Subcutaneous abdominal adipose tissue (tissue), 5 donors: ENCODE data around the gene NOL4L.
A peak's percentile ranks its signal among the peaks of the same experiment; 100 is the strongest.

ENCODE experiments used
- H3K27ac ChIP-seq: one replicate; pipeline ENCODE4 v1.7.0; 2013; ENCODE audit warnings: low read depth, mild to moderate bottlenecking, inconsistent platforms, low read length, moderate library complexity
- H3K27me3 ChIP-seq, 5 donors: one replicate each; pipeline ENCODE4 v1.7.0; 2013; ENCODE audit warnings: low read length in 5 of 5, inconsistent platforms in 1 of 5; ENCODE audit not compliant: control insufficient read depth in 5 of 5, insufficient read depth in 4 of 5
- H3K36me3 ChIP-seq, 5 donors: one replicate each; pipeline ENCODE4 v1.7.0; 2013; ENCODE audit warnings: low read length in 5 of 5; ENCODE audit not compliant: control insufficient read depth in 5 of 5, insufficient read depth in 5 of 5
- H3K4me1 ChIP-seq, 5 donors: one replicate each; pipeline ENCODE4 v1.7.0; 2013; ENCODE audit warnings: low read length in 5 of 5, mild to moderate bottlenecking in 3 of 5, moderate library complexity in 1 of 5; ENCODE audit not compliant: control insufficient read depth in 5 of 5, insufficient read depth in 5 of 5
- H3K4me3 ChIP-seq, 5 donors: one replicate each; pipeline ENCODE4 v1.7.0; 2013; ENCODE audit warnings: low read length in 5 of 5, low read depth in 1 of 5
- H3K9ac ChIP-seq, 5 donors: one replicate each; pipeline ENCODE4 v1.7.0; 2013; ENCODE audit warnings: low read length in 5 of 5, mild to moderate bottlenecking in 4 of 5, moderate library complexity in 3 of 5
- H3K9me3 ChIP-seq, 5 donors: one replicate each; pipeline ENCODE4 v1.7.0; 2013; ENCODE audit warnings: low read length in 5 of 5; ENCODE audit not compliant: control insufficient read depth in 5 of 5
- donor health status: healthy.
- donor health status: healthy.
- donor health status: healthy.
- donor health status: healthy.
- donor health status: healthy.

NOL4L gene

DNA sequence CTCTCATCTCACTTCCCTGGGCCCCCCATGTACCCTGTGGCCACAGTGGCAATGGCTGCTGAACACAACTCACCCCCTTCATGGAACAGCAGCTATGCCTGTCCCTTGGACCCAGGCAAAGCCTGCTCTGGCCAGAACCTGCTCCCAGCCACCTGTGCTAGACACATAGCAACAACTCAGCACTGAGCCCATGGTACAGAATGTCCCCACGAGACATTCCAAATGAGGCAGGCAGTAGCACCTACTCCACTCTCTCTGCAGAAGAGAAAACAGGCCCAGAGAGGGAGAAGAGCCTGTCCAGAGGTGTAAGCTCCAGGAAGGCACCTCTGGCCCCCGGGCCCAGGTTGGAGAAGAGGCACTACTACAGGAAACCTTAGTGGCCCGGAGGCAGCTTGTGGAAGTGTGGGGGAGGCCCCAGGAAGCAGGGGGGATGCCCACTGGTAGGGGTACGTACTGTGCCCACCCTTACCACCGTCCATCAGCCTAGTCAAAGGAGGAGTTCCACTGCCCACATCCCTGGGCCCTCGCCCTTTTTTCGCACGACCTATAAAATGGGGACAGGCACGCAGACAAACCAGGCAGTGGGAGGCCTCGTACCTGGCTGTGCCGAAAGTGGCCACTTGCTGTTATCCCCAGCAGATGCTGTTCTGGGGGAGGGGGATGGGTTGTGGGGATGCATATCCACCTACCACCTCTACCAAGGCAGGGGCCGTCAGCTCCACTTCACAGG lies 129.8 kb downstream of the NOL4L start:
- H3K9ac ChIP-seq, result no peak overlapping the region
- peaks cover 2 to 49% (median 33%) of the 10 kb centered on the region in 5 donors for H3K4me1 ChIP-seq
- no peak overlapping the region for H3K27ac ChIP-seq

DNA sequence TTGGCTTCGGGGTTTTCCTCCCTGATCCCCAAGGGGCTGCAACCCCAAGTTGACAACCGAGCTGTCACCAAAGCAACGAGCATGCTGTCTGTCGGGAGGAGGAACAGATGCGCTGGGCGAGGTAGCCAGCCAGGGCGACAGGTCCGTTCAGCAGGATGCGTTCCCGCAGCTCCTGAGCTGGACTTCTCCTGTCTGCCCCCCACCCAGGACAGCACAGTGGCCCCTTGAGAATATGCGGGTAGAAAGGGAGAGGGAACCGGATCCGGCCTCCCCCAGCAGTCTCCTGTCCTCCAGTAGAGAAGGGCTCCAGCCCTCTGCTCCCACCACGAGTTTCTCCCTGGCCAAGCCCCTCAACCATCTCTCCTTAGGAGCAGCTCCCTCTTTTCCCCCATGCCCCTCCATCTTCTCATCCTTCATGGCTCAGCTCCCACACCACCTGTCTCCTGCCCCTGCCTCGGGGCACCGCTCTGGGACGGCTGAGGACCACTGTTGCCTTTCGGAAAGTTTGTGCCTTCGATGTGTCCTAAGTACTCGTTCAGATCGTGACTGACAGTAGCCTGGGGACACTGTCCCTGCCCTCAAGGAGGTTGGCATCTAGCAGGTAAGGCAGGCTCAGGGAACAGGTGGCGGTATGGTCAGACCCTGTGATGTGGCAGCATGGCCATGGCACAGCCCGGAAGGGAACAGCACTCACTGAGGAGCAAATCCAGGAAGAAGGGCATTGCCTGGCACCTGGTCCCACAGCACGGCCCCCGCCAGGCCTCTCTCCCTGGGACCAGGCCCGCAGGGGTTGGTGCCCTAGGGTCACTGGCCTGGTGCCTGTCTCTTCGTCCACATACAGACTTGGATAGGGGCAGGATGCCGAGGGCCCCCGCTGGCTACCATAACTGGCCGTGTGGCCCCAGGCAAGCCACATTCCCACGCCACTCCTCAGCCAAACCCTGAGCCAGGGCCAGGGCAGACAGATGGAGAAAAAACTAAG lies 130.7 kb downstream of the NOL4L start:
- H3K27ac ChIP-seq, result no peak overlapping the region

More for the DNA sequence above, 129.8 kb downstream of the NOL4L start:
- peaks cover 0 to 66% (median 53%) of the 10 kb centered on the region in 5 donors for H3K36me3 ChIP-seq
- no peak overlapping the region for H3K4me3 ChIP-seq
- no peaks in the 10 kb centered on the region for H3K9me3 ChIP-seq
- no peaks in the 10 kb centered on the region for H3K27me3 ChIP-seq

DNA sequence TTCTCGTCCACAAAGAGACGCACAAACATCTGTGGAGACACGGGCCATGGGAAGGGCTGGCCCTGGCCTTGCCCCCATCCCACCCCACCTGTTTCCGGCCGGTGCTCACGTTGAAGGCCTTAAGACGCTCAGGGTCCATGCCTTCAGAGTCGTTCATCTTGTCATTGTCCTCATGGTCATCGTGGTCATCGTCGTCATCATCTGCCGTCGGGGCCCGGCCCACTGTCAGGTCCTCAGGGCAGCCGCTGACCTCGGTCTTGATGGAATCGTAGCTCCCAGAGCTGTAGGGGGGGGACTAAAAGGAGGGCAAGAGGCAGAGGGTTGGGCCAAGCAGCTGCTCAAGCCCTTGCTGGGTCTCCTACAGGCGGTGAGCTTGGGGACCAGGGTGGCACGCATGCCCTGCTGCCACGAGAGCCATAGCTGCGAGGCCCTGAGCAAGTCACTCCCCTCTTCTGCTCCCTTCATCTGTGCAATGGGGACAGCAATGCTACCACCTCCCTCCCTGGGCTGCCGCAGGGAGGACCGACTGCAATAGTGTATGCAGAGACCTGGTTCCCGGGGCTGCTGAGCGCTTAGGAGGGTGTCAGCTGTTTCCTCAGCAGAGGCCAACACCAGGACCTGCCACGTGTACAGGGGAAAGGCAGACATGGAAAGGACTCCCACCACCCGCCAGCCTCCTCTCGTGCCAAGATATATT lies 131.5 kb downstream of the NOL4L start:
- no peak overlapping the region for H3K27ac ChIP-seq
- H3K9ac ChIP-seq, result no peak overlapping the region
- H3K27me3 ChIP-seq, result no peaks in the 10 kb centered on the region
- peaks cover 0 to 77% (median 54%) of the 10 kb centered on the region in 5 donors for H3K36me3 ChIP-seq
- peaks cover 5 to 63% (median 43%) of the 10 kb centered on the region in 5 donors for H3K4me1 ChIP-seq
- no peaks in the 10 kb centered on the region for H3K9me3 ChIP-seq
- no peak overlapping the region for H3K4me3 ChIP-seq

More for the DNA sequence above, 130.7 kb downstream of the NOL4L start:
- H3K4me3 ChIP-seq, result no peak overlapping the region
- peaks cover 4 to 58% (median 39%) of the 10 kb centered on the region in 5 donors for H3K4me1 ChIP-seq
- H3K9me3 ChIP-seq, result no peaks in the 10 kb centered on the region
- H3K27me3 ChIP-seq, result no peaks in the 10 kb centered on the region
- no peak overlapping the region for H3K9ac ChIP-seq
- peaks cover 0 to 69% (median 54%) of the 10 kb centered on the region in 5 donors for H3K36me3 ChIP-seq

DNA sequence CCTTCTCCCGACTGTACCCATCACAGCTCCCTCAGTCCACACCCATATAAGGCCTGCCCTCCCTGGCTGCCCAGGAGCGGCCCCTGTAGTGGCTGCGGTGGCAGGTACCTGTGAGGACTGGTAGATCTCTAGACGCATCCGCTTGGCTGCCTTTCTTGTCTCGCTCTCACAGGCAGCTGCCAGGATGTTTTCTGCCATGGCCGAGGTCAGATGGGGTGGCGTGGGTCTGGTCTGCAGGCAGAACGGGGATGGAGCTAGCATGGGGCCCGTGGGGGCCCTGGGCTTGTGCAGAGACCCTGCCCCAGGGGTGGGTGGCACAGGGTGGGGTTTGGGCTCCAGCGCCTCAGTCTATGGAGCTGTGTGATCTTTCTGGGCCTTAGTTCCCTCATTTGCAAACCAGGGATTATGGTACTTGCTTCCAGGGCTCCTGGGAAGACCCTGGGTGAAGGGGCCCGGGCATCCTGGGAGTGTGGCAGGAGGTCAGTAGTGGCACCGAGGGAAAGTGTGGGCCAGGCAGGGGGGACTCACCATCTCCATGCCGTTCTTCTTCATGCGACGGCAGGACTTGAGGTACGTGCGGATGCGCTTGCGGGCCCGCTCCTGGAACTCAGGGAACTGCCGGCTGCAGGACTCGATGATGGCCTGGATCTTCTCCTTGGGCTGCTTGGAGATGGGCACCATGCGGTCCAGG lies 132.2 kb downstream of the NOL4L start:
- Histone ChIP-seq H3K36me3 (peaks cover 0 to 81% (median 59%) of the 10 kb centered on the region in 5 donors), H3K27me3 (no peaks in the 10 kb centered on the region), H3K4me3 (no peak overlapping the region), H3K27ac (no peak overlapping the region), H3K9ac (no peak overlapping the region), H3K4me1 (peaks cover 8 to 63% (median 46%) of the 10 kb centered on the region in 5 donors), H3K9me3 (no peaks in the 10 kb centered on the region)

DNA sequence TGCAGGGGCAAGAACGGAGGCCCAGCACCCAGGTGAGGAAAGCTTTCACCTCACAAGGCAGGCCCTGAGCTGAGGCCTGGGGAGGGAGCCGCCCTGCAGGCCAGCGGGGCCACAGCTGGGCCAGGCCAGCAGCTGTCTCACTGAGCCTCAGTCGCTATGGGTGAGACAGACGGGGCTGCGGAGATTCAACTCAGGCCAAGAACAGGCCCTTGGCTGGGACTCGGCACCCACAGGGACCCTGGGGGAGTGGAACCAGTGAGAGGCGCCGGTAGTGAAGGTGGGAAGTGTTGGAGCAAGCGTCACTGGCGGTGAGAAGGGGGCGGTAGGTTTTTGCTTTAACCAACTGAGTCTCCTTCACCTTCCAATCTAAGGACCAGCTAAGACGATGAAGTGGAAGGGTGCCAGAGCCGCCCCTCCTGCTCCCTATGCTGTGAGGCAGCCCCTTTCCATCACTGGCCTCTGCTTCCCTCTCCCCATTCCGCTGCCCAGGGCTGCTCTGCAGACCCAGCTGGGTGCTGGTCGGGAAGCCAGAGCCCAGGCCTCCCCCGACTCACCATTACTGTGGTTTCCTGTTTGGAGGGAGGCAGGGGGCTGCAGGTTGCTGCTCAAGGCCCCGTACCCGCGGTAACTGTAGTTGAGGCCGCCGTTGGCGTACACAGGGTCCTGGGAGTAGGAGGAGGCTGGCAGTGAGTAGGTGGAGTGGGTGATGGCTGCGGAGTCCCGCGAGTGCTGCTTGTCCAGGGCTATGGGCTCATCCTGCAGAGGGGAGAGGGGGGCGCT lies 133.3 kb downstream of the NOL4L start:
- Histone ChIP-seq H3K4me1 (peaks cover 7 to 58% (median 42%) of the 10 kb centered on the region in 5 donors), H3K4me3 (no peak overlapping the region), H3K9ac (peak overlapping the region in 1 of 5 donors; percentile 8), H3K27ac (no peak overlapping the region), H3K9me3 (no peaks in the 10 kb centered on the region), H3K36me3 (peaks cover 0 to 91% (median 65%) of the 10 kb centered on the region in 5 donors), H3K27me3 (no peaks in the 10 kb centered on the region)

DNA sequence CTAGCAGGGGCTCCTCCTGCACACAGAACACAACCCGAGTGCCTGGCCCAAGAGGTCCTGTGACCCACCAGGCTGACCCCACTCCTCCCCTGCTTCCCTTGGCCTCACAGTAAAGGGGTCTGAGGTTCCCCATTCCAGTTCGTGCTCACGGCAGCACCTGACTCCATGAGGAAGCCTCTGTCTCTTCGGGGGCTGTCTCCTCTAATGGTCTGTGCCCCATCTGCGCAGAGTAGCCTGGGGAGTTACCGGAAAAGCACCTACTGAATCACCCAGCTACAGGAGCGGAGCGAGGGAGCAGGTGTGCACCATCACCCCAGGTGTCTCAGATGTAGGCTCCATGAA lies 133.8 kb downstream of the NOL4L start:
- H3K9ac ChIP-seq, result no peak overlapping the region
- H3K9me3 ChIP-seq, result no peaks in the 10 kb centered on the region
- H3K4me3 ChIP-seq, result no peak overlapping the region
- no peak overlapping the region for H3K27ac ChIP-seq
- H3K36me3 ChIP-seq, result peaks cover 0 to 97% (median 70%) of the 10 kb centered on the region in 5 donors
- H3K4me1 ChIP-seq, result peaks cover 10 to 58% (median 38%) of the 10 kb centered on the region in 5 donors
- no peaks in the 10 kb centered on the region for H3K27me3 ChIP-seq

DNA sequence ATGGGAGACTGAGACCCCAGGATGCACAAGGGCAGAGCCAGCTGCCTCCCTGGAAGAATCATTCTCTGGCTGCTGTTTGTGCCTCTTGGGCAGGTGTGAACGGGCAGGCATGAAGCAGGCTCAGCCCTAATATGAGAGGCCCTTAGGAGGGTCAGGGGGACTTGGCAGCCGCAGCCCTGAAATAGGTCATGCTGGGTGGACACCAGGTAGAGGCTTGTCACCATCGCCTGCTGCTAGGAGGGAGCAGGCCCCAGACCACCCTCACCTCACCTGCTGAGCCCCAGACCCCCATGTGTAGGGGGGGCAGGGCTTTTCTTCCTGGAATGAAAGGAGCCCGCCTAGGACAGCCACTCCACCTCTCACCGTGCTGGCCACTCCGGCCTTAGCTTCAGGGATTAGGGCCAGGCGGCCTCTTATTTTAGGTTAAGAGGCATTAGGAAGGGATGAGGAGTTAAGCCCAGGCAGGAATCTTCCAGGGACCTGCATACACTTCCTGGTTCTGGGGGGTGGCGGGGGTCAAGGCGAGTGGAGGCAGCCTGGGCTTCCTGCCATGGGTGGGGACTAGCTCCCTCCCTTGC lies 134.6 kb downstream of the NOL4L start:
- no peaks in the 10 kb centered on the region for H3K27me3 ChIP-seq
- H3K4me1 ChIP-seq, result peaks cover 12 to 65% (median 45%) of the 10 kb centered on the region in 5 donors
- H3K4me3 ChIP-seq, result no peak overlapping the region
- H3K9ac ChIP-seq, result no peak overlapping the region
- H3K36me3 ChIP-seq, result peaks cover 0 to 95% (median 67%) of the 10 kb centered on the region in 5 donors
- no peak overlapping the region for H3K27ac ChIP-seq
- no peaks in the 10 kb centered on the region for H3K9me3 ChIP-seq

DNA sequence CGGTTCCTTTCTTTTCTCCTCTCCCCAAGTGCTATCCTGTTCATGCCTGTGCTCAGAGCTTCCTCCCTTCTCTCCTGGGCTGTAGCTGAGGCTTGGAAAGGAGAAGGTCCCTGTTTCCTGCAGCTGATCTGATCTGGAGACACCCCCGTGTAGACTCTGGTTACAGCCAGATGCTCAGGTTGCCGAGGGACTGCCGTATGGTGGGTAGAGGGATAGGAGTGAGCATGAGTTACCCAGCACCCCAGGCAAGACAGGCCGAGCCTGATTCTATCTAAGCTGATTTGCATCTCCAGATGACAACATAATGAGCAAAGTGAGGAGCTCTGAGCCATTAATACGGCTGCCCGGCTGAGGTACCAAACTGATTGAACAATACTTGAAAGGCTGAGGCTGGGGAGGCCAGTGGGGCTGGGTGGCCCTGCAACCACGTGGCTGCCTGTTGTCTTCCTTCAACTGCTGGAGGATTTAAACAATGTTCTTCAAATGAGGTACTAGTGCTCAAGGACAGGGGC lies 135.2 kb downstream of the NOL4L start:
- H3K9me3 ChIP-seq, result no peaks in the 10 kb centered on the region
- H3K4me3 ChIP-seq, result no peak overlapping the region
- no peak overlapping the region for H3K27ac ChIP-seq
- peaks cover 12 to 67% (median 47%) of the 10 kb centered on the region in 5 donors for H3K4me1 ChIP-seq
- no peaks in the 10 kb centered on the region for H3K27me3 ChIP-seq
- peaks cover 0 to 94% (median 63%) of the 10 kb centered on the region in 5 donors for H3K36me3 ChIP-seq
- no peak overlapping the region for H3K9ac ChIP-seq
